ENCODE data around the gene ESCO1. TPM values are rescaled to one million over a fixed set of nuclear protein-coding genes. Genes with fewer than 3 reads are reported as not detected.

Gene ESCO1
- total RNA-seq, 1 experiment from 2014 or later, result 10.8 TPM

GRCh38 chr18:21507913-21508701 is 92.4 kb downstream of the ESCO1 start:
- no TSS peak for BruUV-seq (replicated peaks)
- POLR2A ChIA-PET (ENCODE audit: unreplicated experiment), result no interaction called here
- H3K4me2 ChIP-seq, result no peak overlapping the region
- H3K27ac ChIP-seq, result no peak overlapping the region
- no peaks in the 10 kb centered on the region for H4K20me1 ChIP-seq (ENCODE audit: insufficient read depth)
- H3K9me3 ChIP-seq (ENCODE audit: insufficient read depth, low read depth), result no peaks in the 10 kb centered on the region
- no peaks in the 10 kb centered on the region for H3K79me2 ChIP-seq (ENCODE audit: low read depth)
- H2AFZ ChIP-seq, result no peak overlapping the region
- no peaks in the 10 kb centered on the region for H3K4me1 ChIP-seq (replicated peaks; ENCODE audit: insufficient read depth)
- DNase-seq, result no peak
- no peaks in the 10 kb centered on the region for H3K9me2 ChIP-seq (ENCODE audit: insufficient read depth)
- no peaks in the 10 kb centered on the region for H3K27me3 ChIP-seq (ENCODE audit: insufficient read depth, low read depth)
- intact Hi-C loops (cut with micrococcal nuclease; ENCODE audit: unreplicated experiment), result loop anchor here (5.0 kb wide), 1 partner anchor 311 kb away; no protein-coding TSS in a partner anchor
- H3K4me3 ChIP-seq, result no peak overlapping the region
- H3F3A ChIP-seq (ENCODE audit: insufficient read depth, low read depth), result no peaks in the 10 kb centered on the region
- no peaks in the 10 kb centered on the region for H3K36me3 ChIP-seq (ENCODE audit: low read depth)
- CTCF ChIA-PET, result no interaction called here
- TF ChIP-seq, protein P1, sequence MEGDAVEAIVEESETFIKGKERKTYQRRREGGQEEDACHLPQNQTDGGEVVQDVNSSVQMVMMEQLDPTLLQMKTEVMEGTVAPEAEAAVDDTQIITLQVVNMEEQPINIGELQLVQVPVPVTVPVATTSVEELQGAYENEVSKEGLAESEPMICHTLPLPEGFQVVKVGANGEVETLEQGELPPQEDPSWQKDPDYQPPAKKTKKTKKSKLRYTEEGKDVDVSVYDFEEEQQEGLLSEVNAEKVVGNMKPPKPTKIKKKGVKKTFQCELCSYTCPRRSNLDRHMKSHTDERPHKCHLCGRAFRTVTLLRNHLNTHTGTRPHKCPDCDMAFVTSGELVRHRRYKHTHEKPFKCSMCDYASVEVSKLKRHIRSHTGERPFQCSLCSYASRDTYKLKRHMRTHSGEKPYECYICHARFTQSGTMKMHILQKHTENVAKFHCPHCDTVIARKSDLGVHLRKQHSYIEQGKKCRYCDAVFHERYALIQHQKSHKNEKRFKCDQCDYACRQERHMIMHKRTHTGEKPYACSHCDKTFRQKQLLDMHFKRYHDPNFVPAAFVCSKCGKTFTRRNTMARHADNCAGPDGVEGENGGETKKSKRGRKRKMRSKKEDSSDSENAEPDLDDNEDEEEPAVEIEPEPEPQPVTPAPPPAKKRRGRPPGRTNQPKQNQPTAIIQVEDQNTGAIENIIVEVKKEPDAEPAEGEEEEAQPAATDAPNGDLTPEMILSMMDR (conservative IDR thresholded peaks at IDR 0.05), result no peak
- TF ChIP-seq EZH2 (IDR thresholded peaks at IDR 0.05; ENCODE audit: low read depth), result no peak

- Histone ChIP-seq H3K4me1 (replicated peaks; ENCODE audit: insufficient read depth) (no peaks in the 10 kb centered on the region), H3K4me2 (no peak overlapping the region), H3K9me2 (ENCODE audit: insufficient read depth) (no peaks in the 10 kb centered on the region), H3K27me3 (ENCODE audit: insufficient read depth, low read depth) (no peaks in the 10 kb centered on the region), H4K20me1 (ENCODE audit: insufficient read depth) (no peaks in the 10 kb centered on the region), H3K36me3 (ENCODE audit: low read depth) (no peaks in the 10 kb centered on the region), H3F3A (ENCODE audit: insufficient read depth, low read depth) (no peaks in the 10 kb centered on the region), H3K4me3 (no peak overlapping the region), H3K9me3 (ENCODE audit: insufficient read depth, low read depth) (no peaks in the 10 kb centered on the region), H2AFZ (no peak overlapping the region), H3K27ac (no peak overlapping the region), H3K79me2 (ENCODE audit: low read depth) (no peaks in the 10 kb centered on the region)
- ChIA-PET POLR2A (ENCODE audit: unreplicated experiment) (no interaction called here), CTCF (no interaction called here)
- BruUV-seq (replicated peaks), result no TSS peak
- intact Hi-C loops (cut with micrococcal nuclease; ENCODE audit: unreplicated experiment), result no loop called here
- DNase-seq, result no peak
- TF ChIP-seq, protein P1 (conservative IDR thresholded peaks at IDR 0.05), result no peak
- TF ChIP-seq EZH2 (IDR thresholded peaks at IDR 0.05; ENCODE audit: low read depth), result no peak
These were observed 97.8 kb downstream of the ESCO1 start for GRCh38 chr18:21502661-21503060.

- Histone ChIP-seq H4K20me1 (ENCODE audit: insufficient read depth) (no peaks in the 10 kb centered on the region), H3K27me3 (ENCODE audit: insufficient read depth, low read depth) (no peaks in the 10 kb centered on the region)
- BruUV-seq (replicated peaks), result no TSS peak
These were observed 100.5 kb downstream of the ESCO1 start for GRCh38 chr18:21499997-21500396.

More at GRCh38 chr18:21499997-21500396, 100.5 kb downstream of the ESCO1 start:
- ChIA-PET CTCF (no interaction called here), POLR2A (ENCODE audit: unreplicated experiment) (no interaction called here)
- Histone ChIP-seq H3K79me2 (ENCODE audit: low read depth) (no peaks in the 10 kb centered on the region), H3K4me3 (no peak overlapping the region), H3K9me2 (ENCODE audit: insufficient read depth) (no peaks in the 10 kb centered on the region), H3K4me2 (no peak overlapping the region), H3F3A (ENCODE audit: insufficient read depth, low read depth) (no peaks in the 10 kb centered on the region), H3K27ac (no peak overlapping the region), H3K36me3 (ENCODE audit: low read depth) (no peaks in the 10 kb centered on the region), H3K9me3 (ENCODE audit: insufficient read depth, low read depth) (no peaks in the 10 kb centered on the region), H2AFZ (no peak overlapping the region), H3K4me1 (replicated peaks; ENCODE audit: insufficient read depth) (no peaks in the 10 kb centered on the region)
- DNase-seq, result no peak
- TF ChIP-seq, protein P1 (conservative IDR thresholded peaks at IDR 0.05), result no peak
- no peak for TF ChIP-seq EZH2 (IDR thresholded peaks at IDR 0.05; ENCODE audit: low read depth)
- intact Hi-C loops (cut with micrococcal nuclease; ENCODE audit: unreplicated experiment), result no loop called here

Data from PC-9 (cell line).